ENCODE results near the gene NEMF.

GRCh38 chr14:49732896-49733295 lies 119.7 kb downstream of the NEMF start:
- TF ChIP-seq, protein P1, sequence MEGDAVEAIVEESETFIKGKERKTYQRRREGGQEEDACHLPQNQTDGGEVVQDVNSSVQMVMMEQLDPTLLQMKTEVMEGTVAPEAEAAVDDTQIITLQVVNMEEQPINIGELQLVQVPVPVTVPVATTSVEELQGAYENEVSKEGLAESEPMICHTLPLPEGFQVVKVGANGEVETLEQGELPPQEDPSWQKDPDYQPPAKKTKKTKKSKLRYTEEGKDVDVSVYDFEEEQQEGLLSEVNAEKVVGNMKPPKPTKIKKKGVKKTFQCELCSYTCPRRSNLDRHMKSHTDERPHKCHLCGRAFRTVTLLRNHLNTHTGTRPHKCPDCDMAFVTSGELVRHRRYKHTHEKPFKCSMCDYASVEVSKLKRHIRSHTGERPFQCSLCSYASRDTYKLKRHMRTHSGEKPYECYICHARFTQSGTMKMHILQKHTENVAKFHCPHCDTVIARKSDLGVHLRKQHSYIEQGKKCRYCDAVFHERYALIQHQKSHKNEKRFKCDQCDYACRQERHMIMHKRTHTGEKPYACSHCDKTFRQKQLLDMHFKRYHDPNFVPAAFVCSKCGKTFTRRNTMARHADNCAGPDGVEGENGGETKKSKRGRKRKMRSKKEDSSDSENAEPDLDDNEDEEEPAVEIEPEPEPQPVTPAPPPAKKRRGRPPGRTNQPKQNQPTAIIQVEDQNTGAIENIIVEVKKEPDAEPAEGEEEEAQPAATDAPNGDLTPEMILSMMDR (IDR thresholded peaks at IDR 0.05) = no peak
- TF ChIP-seq POLR2A (IDR thresholded peaks at IDR 0.05) = no peak

Data from testis (tissue), 2 donors.